Stimulated activated CD4-positive, alpha-beta T cell treated with anti-CD3 and anti-CD28 coated beads, Interleukin-2, amount 100 ng/mL, for 4 hours (primary cell): Measurements from ENCODE around the gene UPF1.

Experiments
- DNase-seq: peaks from one replicate; pipeline ENCODE4 v3.0.0-alpha.2; 2020; ENCODE audit warnings: low read depth

Gene UPF1

GRCh38 chr19:18875726-18876125 is 44.0 kb downstream of the UPF1 start:
- no peak for DNase-seq

- DNase-seq: no peak
Measured at GRCh38 chr19:18876865-18877264, 45.1 kb downstream of the UPF1 start.

- DNase-seq: no peak
Measured at GRCh38 chr19:18878058-18878797, 46.5 kb downstream of the UPF1 start.

GRCh38 chr19:18878858-18879578 is 47.3 kb downstream of the UPF1 start:
- no peak for DNase-seq

GRCh38 chr19:18879579-18880373 is 48.0 kb downstream of the UPF1 start:
- no peak for DNase-seq

- DNase-seq: no peak
Measured at GRCh38 chr19:18881491-18881890, 49.7 kb downstream of the UPF1 start.

GRCh38 chr19:18883526-18884304 is 52.0 kb downstream of the UPF1 start:
- DNase-seq: no peak

- no peak for DNase-seq
Measured at GRCh38 chr19:18886972-18887371, 55.2 kb downstream of the UPF1 start.

- DNase-seq: no peak
Measured at GRCh38 chr19:18889949-18890745, 58.4 kb downstream of the UPF1 start.

GRCh38 chr19:18893587-18894253 is 62.0 kb downstream of the UPF1 start:
- no peak for DNase-seq

GRCh38 chr19:18894254-18895037 is 62.7 kb downstream of the UPF1 start:
- no peak for DNase-seq

GRCh38 chr19:18895038-18895823 is 63.5 kb downstream of the UPF1 start:
- no peak for DNase-seq

- no peak for DNase-seq
Measured at GRCh38 chr19:18895824-18896341, 64.1 kb downstream of the UPF1 start, which contains the start of gene CERS1. Gene CERS1 (minus strand): TSS chr19:18896158. CDS start chr19:18896072, 86 bp downstream.

- no peak for DNase-seq
Measured at GRCh38 chr19:18896421-18896841, 64.7 kb downstream of the UPF1 start.

GRCh38 chr19:18897094-18898029 is 65.6 kb downstream of the UPF1 start:
- DNase-seq: no peak

GRCh38 chr19:18898081-18898606 is 66.4 kb downstream of the UPF1 start:
- no peak for DNase-seq
